GM12864 (cell line): ENCODE data around the gene GTSE1.
A peak's percentile ranks its signal among the peaks of the same experiment; 100 is the strongest.

Source experiments
- DNase-seq: peaks from one replicate; pipeline ENCODE4 v3.0.0-alpha.2; 2011; ENCODE audit warnings: low read depth
- H3K4me3 ChIP-seq: 2 replicates; pipeline ENCODE4 v1.5.1; 2011; ENCODE audit warnings: mild to moderate bottlenecking, low read depth, low read length, control low read depth
- TF ChIP-seq, protein P1 (sequence below): IDR thresholded peaks from 2 replicates; pipeline ENCODE4 v1.5.1; 2011; ENCODE audit warnings: low read depth, mild to moderate bottlenecking, moderate library complexity, low read length, control low read depth, inconsistent platforms; ENCODE audit errors: missing control alignments

GTSE1 gene

DNA sequence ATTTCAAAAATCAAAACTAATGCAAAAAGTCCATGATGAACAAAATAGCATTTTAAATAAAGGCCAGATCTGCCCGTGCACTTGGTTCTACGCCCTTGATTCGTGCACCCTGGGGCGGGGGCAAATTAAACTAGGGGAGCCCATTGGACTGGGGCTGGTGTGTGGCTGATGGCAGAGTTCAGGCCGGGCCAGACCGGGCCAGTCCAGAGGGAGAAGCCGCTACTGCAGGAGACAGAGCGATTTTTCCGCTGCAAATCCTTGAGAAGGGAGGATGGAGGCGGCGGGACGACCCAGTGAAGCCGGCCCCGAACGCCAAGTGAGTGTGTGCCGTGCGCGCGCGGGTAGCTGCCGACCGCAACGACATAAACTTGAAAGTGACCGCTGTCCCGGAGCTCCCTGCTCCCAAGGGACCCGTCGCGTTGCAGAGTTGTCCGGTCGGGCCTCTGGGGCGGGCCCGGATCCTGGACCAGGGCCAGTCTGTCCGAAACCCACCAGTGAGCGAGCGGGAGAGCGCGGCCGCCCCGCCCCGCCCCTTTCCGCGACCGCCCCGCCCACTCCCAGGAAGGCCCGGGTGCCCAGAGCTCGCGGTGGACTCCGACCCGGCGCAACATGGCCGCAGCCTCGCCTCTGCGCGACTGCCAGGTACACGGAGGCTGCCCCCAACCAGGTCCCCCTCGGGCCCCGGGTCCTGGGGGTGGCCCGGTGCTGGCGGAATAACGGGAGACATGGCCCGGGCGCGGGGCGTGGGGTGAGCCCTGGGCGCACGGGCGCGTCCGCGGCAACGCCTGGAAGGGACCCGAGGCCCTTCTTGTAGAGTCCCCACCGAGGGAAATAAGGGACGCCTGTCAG, 29.0 kb upstream of the GTSE1 start, which contains the start of gene TTC38:
Gene TTC38 (plus strand): TSS at position 578 of the 849 bp plus-strand sequence. CDS start 32 bp downstream, at position 610.
- peak within 1 kb of the TSS; percentile 93 for H3K4me3 ChIP-seq
- TF ChIP-seq, protein P1, sequence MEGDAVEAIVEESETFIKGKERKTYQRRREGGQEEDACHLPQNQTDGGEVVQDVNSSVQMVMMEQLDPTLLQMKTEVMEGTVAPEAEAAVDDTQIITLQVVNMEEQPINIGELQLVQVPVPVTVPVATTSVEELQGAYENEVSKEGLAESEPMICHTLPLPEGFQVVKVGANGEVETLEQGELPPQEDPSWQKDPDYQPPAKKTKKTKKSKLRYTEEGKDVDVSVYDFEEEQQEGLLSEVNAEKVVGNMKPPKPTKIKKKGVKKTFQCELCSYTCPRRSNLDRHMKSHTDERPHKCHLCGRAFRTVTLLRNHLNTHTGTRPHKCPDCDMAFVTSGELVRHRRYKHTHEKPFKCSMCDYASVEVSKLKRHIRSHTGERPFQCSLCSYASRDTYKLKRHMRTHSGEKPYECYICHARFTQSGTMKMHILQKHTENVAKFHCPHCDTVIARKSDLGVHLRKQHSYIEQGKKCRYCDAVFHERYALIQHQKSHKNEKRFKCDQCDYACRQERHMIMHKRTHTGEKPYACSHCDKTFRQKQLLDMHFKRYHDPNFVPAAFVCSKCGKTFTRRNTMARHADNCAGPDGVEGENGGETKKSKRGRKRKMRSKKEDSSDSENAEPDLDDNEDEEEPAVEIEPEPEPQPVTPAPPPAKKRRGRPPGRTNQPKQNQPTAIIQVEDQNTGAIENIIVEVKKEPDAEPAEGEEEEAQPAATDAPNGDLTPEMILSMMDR: no peak
- DNase-seq: no peak

DNA sequence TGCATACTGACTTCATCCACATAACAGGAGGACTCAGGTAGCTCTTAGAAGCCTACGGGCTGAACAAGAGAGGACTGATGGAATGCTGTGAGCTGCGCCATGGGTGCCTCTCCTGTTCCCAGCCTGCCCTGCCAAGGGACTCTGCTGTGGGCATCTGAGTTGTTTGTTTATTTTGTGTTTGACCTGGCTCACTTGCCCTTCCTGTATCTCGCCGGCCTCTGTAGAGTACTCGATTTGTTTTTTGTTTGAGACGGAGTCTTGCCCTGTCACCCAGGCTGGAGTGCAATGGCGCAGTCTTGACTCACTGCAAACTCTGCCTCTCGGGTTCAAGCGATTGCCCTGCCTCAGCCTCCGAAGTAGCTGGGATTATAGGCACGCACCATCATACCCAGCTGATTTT, 27.1 kb upstream of the GTSE1 start:
- no peak for DNase-seq
- no peak overlapping the region for H3K4me3 ChIP-seq
- TF ChIP-seq, protein P1: no peak

DNA sequence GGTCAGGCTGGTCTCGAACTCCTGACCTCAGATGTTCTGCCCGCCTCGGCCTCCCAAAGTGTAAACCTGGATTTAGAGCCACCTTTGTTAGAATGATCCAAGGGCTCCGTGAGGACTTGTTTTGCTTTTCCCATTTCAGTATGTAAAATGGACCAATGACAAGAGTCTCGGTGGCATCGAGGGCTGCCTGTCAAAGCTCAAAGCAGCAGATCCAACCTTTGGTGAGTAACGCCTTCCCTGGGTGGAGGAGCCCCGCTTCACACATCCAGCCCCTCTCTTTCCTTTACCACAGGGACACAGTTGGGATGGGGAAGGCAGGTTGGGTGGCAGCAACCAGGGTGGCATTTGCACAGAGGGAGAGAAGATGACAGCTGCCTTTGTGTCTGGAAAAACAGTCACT, 24.5 kb upstream of the GTSE1 start:
- TF ChIP-seq, protein P1: no peak
- H3K4me3 ChIP-seq: no peak overlapping the region
- no peak for DNase-seq

DNA sequence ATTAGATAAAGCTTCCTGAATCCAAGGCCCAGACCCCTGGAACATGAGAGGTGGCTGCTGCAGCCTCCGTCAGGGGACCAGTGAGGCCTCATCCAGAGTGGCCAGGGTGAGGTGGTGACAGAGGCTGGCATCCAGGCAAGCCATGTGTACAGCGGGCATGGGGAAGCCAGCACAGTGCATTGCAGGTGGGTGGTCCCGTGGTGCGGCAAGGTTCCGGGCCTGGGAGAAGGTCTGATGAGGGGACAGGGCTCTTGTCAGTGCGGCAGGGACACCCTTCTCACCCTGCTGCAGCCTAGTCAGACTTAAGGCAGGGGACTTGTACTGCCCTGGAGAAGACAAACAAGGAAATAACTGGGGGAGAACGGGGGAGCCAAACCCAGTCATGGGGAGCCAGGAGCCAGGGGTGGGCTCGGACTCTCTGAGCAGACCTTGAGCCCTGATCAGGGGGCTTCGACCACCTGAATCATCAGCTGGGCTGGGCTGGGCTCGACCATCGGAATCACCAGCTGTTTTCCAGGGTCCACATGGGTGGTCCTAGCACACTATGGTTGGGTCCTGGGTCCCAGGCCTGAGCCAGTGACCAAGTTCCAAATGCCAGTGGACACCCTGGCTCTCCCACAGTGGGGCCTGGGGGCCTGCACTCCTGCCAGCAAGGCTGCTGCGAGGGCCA, 23.8 kb upstream of the GTSE1 start:
- no peak overlapping the region for H3K4me3 ChIP-seq
- no peak for DNase-seq
- TF ChIP-seq, protein P1: no peak

DNA sequence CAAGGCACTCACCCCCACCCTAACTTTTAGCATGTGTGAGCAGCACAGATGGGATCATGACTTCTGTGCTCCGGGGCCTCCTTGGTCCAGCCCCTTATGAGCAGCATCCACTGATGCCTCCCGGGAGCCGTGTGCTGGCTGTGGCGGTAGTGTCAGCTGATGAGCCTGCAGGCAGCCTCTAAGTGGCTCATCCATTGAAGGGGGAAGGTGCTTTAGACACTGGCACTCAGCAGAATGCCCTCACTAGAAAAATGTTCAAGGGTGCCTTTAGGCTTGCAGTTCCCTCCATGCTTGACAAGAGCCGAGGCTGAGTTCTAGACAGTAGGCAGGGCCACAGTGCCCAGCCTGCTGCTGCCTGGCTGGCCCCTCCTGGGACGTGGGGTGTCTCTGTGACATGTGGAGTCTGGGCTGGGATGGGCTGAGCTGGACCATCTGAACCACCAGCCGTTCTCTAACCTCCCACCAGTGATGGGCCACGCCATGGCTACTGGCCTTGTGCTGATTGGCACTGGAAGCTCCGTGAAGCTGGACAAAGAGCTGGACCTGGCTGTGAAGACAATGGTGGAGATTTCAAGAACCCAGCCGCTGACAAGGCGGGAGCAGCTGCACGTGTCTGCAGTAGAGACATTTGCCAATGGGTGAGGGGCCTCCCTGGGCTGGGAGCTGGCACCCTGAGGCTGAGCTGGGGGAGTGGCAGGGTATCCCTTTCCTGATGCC, 23.1 kb upstream of the GTSE1 start:
- TF ChIP-seq, protein P1: no peak
- no peak overlapping the region for H3K4me3 ChIP-seq
- no peak for DNase-seq

DNA sequence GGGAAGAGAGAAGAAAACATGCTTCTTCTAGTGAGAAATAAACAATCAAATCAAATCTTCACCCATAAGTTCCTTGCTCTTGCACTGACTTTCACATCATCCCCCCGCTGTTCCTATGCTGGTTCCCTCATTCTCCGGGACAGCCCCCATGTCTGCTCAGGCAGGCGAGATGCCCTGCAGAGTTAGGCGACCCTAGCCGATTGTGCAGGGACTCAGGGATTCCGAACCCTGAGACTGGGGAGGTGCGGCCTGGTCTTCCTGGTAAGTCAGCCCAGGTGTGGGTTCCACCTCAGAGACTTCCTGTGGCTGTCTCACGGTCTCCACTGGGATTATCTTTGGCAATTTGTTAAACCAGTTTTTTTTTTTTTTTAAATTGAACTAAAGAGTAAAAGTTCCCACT, 22.3 kb upstream of the GTSE1 start:
- no peak for DNase-seq
- no peak overlapping the region for H3K4me3 ChIP-seq
- TF ChIP-seq, protein P1: no peak
